ENCODE results near the gene TMED4.

The TMED4 gene

DNA sequence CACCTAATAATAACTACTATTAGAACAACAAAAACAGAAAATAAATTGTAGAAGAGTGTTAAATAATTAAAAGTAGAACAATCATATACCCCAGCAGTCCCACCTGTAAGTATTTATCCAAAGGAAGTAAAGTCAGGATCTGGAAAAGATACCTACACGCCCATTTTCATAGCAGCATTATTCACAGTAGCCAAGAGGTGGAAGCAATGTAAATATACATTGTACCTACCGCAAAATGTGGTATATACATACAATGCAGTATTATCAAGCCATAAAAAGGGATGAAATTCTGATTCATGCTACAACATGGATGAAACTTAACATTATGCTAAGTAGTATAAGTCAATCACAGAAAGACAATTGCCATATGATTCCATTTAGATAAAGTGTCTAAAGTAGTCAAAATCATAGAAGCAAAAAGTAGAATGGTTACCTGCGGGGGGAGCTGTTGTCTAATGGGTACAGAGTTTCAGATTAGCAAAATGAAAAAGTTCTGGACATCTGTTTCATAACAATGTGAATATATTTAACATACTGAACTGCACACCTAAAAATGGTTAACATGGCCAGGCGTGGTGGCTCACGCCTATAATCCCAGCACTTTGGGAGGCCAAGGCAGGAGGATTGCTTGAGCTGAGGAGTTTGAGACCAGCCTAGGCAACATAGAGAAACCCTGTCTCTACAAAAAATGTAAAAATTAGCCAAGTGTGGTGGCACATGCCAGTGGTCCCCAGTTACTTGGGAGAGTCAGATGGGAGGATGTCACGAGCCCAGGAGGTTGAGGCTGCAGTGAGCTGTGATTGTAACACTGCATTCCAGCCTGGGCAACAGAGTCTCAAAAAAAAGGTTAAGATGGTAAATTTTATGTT is 6.0 kb upstream of the TMED4 start:
- Histone ChIP-seq H3K4me1 (peaks cover 5% of the 10 kb centered on the region; the same call in 1 of the 2 replicates), H3K27ac (no peak overlapping the region), H3K4me3 (no peak overlapping the region), H3K9ac (no peak overlapping the region), H3K27me3 (no peaks in the 10 kb centered on the region), H4K20me1 (no peaks in the 10 kb centered on the region), H3K4me2 (no peak overlapping the region), H3K36me3 (no peaks in the 10 kb centered on the region), H3K9me3 (no peaks in the 10 kb centered on the region)
- TF ChIP-seq Cebpa-rat (IDR thresholded peaks at IDR 0.05) = no peak

DNA sequence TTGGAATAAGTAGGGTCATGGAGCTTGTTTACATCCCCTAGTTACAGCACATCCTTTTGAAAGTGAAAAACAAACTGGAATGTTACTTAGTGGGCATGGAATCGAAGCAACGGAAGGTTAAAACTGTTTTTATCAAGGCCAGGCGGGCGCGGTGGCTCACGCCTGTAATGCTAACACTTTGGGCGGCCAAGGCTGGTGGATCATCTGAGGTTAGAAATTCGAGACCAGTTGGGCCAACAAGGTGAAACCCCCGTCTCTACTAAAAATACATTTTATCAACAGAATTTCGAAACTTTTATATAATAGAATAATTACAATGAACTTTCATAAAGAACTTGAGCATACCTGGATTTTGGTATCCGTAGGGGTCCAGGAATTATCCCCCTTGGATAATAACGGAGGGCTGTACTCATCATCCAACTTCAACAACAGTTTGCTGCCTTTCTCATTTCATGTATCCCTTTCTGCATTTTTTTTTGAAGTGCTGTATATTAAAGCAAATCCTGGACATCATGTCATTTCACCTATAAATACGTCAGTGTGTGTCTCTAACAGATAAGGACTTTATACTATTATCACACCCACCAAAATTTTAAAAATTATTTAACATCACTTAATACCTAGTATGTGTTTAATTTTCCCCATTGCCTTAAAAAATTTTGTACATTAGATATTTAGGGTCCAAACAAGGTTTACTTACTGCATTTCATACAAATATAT is 1.3 kb upstream of the TMED4 start:
- H3K9ac ChIP-seq = peak overlapping the region; percentile 95; the same call in 1 of the 2 replicates
- H4K20me1 ChIP-seq = peaks cover 20% of the 10 kb centered on the region; the same call in 1 of the 2 replicates
- peak overlapping the region; percentile 89 for H3K4me2 ChIP-seq
- H3K4me3 ChIP-seq = no peak overlapping the region
- no peak overlapping the region for H3K27ac ChIP-seq
- no peaks in the 10 kb centered on the region for H3K9me3 ChIP-seq
- H3K27me3 ChIP-seq = no peaks in the 10 kb centered on the region
- no peak for TF ChIP-seq Cebpa-rat (IDR thresholded peaks at IDR 0.05)
- H3K36me3 ChIP-seq = peaks cover 28% of the 10 kb centered on the region
- H3K4me1 ChIP-seq = peaks cover 29% of the 10 kb centered on the region

DNA sequence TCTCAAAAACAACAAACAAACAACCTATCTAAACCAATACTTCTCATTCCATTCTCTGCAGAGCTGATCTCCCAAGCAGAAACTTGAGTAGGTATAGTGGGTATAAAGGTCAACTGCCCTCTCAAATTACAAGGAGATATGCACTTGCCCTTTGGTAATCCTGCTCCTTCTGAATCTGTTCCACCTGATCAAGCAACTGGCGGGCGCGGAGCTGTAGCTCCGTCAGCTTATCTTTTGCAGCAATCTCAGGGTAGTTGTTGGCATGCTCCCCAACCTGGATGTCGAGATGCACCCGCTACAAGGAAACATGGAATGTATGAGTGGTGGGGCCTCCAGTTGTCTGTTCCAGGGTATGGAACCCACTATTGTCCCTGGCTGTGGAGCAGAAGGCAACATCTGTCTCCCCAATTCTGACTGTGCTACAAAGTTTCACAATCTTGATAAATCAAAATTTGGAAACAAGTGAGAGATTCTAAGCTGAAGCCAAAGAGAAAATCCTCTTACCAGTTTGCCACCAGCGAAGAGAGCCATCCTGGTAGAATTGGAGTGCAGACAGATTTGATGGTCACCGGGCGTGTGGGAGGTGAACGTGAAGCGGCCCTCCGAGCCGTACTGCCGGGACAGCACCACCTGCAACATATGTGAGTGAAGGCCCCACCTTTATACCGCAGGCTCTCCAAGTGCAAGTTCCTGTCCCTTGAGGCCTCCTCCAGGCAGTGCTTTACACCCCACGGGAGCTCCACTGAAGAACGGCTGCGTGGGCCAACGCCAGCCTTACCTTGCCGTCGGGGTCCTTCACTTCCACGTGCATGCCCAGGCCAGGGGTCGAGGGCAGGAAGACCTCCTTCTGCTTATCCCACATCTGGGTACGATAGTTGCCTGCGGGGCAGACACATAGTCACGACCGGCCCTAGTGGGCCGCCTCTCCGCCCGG is 819 bp downstream of the TMED4 start:
- TF ChIP-seq Cebpa-rat (IDR thresholded peaks at IDR 0.05) = no peak
- Histone ChIP-seq H3K4me2 (peak overlapping the region; percentile 93), H3K4me1 (peaks cover 27% of the 10 kb centered on the region), H3K27ac (peak overlapping the region; percentile 94), H4K20me1 (peaks cover 20% of the 10 kb centered on the region; the same call in 1 of the 2 replicates), H3K27me3 (no peaks in the 10 kb centered on the region), H3K4me3 (peak overlapping the region; percentile 81), H3K9me3 (no peaks in the 10 kb centered on the region), H3K9ac (peak overlapping the region; percentile 95), H3K36me3 (peaks cover 48% of the 10 kb centered on the region)

DNA sequence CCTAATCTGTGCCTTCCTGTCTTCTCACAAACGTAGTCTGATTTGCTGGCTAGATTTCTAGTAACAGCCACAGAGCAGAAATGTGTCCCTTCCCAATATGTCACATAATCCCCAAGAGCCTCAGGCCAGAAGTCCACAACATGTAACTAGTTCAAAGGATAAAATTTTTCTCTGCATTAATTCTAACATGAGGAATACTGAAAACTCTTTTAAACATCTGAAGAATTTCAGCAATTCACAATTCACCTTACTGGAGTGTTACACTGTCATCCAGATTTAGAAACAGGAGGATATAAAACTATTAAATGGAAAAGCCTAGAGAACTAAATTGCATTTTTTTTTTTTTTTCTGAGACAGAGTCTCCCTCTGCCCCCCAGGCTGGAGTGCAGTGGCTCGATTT is 5.8 kb downstream of the TMED4 start:
- Histone ChIP-seq H3K27ac (no peak overlapping the region), H3K27me3 (no peaks in the 10 kb centered on the region), H4K20me1 (peaks cover 32% of the 10 kb centered on the region; the same call in 1 of the 2 replicates), H3K9me3 (no peaks in the 10 kb centered on the region), H3K4me1 (peaks cover 45% of the 10 kb centered on the region), H3K4me2 (no peak overlapping the region), H3K9ac (no peak overlapping the region), H3K4me3 (no peak overlapping the region), H3K36me3 (peaks cover 80% of the 10 kb centered on the region)
- TF ChIP-seq Cebpa-rat (IDR thresholded peaks at IDR 0.05) = no peak

DNA sequence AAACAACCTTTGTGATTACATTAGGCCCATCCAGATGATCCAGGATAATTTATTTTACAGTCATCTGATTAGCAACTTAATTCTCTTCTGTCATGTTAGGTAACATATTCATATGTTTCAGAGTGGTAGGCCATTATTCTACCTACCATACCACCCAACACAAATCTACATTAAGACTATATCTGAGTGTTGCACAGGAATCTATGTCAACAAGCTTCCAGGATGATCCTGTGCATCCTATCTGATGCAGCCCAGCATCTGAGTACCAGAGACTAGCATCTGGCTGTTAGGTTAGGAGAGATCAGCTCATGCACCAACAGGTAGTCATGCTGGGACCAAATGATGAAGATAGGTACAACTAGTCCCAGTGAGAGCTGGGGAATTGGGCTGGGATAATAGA is 7.0 kb downstream of the TMED4 start:
- peaks cover 33% of the 10 kb centered on the region for H3K4me1 ChIP-seq
- peaks cover 28% of the 10 kb centered on the region; the same call in 1 of the 2 replicates for H4K20me1 ChIP-seq
- H3K9me3 ChIP-seq = no peaks in the 10 kb centered on the region
- H3K4me3 ChIP-seq = peak overlapping the region; percentile 98
- H3K36me3 ChIP-seq = peaks cover 81% of the 10 kb centered on the region
- H3K4me2 ChIP-seq = peak overlapping the region; percentile 97
- TF ChIP-seq Cebpa-rat (IDR thresholded peaks at IDR 0.05) = no peak
- no peaks in the 10 kb centered on the region for H3K27me3 ChIP-seq
- 0 out of 2 replicates have a peak overlapping the region, but pooled peaks have one; percentile 97 for H3K27ac ChIP-seq
- H3K9ac ChIP-seq = peak overlapping the region; percentile 98; the same call in 1 of the 2 replicates

DNA sequence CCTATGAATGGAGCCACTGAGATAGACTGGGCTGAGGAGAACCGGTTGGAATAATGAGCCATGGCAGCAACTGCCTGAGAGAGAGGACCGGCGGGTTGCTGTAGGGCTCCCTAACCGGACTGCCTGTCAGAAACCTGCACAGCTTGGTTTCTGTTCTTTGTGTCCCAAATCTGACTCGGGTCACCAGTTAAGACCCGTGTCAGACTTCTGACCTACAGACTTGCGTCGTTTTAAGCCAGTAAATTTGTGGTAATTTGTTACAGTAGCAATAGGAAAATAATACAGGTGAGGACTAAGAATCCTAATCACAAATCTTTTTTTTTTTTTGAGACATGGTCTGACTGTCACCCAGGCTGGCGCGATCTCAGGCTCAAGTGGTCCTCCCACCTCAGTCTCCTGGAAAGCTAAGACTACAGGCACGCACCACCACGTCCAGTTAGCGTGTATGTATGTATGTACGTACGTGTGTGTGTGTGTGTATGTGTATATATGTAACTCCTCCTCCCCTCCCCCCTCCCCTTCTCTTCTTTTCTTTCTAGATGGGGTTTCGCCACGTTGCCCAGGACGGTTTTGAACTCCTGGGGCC is 7.7 kb downstream of the TMED4 start:
- Histone ChIP-seq H4K20me1 (peaks cover 28% of the 10 kb centered on the region), H3K36me3 (peaks cover 81% of the 10 kb centered on the region), H3K4me3 (peak overlapping the region; percentile 98), H3K4me2 (peak overlapping the region; percentile 97), H3K27me3 (no peaks in the 10 kb centered on the region), H3K9ac (peak overlapping the region; percentile 98), H3K27ac (peak overlapping the region; percentile 97), H3K9me3 (no peaks in the 10 kb centered on the region), H3K4me1 (peaks cover 27% of the 10 kb centered on the region)
- no peak for TF ChIP-seq Cebpa-rat (IDR thresholded peaks at IDR 0.05)

DNA sequence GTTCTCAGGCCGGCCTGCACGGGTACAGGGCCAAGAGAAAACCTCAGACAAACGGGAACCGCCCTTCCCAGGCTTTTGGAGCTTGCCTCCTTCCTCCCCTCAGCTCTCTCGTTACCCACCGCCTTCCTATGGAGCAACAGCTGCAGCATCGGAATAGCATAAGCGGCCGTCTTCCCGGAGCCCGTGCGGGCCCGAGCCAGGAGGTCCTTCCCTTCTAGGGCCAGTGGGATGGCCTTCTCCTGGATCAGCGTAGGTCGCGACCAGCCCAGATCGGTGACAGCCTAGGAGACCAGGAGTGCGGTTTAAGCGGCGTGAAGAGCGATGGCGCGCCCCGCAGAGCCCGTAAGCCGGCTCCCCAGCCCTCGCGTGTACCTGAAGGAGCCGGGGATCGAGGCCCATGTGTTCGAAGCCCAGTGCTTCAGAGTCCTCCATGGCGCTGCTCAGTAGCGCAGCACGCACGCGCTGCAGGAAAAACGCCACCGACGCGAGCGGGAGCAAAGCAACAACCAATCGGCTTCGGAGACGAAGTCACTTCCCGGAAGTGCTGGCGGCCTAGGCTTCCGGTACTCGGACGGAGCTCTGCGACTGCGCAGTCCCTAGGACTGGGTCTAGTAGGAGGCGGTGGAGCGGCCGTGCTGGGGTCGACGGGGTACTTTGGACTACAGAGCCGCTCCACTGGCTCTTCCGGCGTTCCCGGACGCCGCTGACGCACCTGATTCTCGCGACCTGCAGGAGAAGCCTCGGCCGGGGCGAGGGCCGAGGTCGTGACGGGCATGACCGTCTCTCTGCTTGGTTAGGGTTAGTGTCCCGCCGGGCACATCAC is 8.4 kb downstream of the TMED4 start, which contains the start of gene DDX56:
Gene DDX56, minus strand, starts transcription at position 445 of the 823 bp plus-strand sequence. Its CDS starts 13 bp downstream, at position 432.
- Histone ChIP-seq H3K27ac (peak within 1 kb of the TSS; percentile 97), H4K20me1 (peaks cover 32% of the 10 kb centered on the region), H3K4me2 (peak within 1 kb of the TSS; percentile 97), H3K4me3 (peak within 1 kb of the TSS; percentile 98), H3K27me3 (no peaks in the 10 kb centered on the region), H3K9ac (peak within 1 kb of the TSS; percentile 98), H3K4me1 (peaks cover 25% of the 10 kb centered on the region), H3K36me3 (peaks cover 81% of the 10 kb centered on the region), H3K9me3 (no peaks in the 10 kb centered on the region)
- TF ChIP-seq Cebpa-rat (IDR thresholded peaks at IDR 0.05) = no peak

DNA sequence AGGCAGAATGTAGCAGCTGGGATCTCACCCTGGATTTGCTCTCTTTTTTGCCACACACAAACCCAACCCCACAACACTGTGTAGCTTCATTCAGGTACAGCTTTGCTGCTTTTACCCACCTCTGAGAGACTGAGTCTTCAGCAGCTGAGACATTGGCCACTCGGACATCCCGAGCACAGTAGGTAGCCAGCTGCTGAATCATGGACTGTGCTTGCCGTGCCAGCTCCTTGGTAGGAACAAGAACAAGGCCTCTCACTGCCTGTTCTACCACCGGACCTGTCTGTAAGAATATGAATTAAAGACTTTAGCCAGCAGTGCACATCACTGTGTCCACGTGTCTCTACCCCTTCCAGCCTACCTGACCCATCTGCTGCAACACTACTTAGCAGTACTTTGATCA is 9.3 kb downstream of the TMED4 start:
- Histone ChIP-seq H3K4me2 (peak overlapping the region; percentile 97), H3K27me3 (no peaks in the 10 kb centered on the region), H3K36me3 (peaks cover 82% of the 10 kb centered on the region), H3K9me3 (no peaks in the 10 kb centered on the region), H3K27ac (peak overlapping the region; percentile 97), H3K4me3 (peak overlapping the region; percentile 98), H3K9ac (peak overlapping the region; percentile 98), H4K20me1 (peaks cover 42% of the 10 kb centered on the region), H3K4me1 (peaks cover 25% of the 10 kb centered on the region)
- TF ChIP-seq Cebpa-rat (IDR thresholded peaks at IDR 0.05) = no peak
